Measurements from ENCODE around the gene CELA2B.
"Not testable (repeated sequence)": the region's sequence is repeated elsewhere in the genome, so short reads cannot be mapped to it uniquely, and the experiment has no call there.

CELA2B gene

DNA sequence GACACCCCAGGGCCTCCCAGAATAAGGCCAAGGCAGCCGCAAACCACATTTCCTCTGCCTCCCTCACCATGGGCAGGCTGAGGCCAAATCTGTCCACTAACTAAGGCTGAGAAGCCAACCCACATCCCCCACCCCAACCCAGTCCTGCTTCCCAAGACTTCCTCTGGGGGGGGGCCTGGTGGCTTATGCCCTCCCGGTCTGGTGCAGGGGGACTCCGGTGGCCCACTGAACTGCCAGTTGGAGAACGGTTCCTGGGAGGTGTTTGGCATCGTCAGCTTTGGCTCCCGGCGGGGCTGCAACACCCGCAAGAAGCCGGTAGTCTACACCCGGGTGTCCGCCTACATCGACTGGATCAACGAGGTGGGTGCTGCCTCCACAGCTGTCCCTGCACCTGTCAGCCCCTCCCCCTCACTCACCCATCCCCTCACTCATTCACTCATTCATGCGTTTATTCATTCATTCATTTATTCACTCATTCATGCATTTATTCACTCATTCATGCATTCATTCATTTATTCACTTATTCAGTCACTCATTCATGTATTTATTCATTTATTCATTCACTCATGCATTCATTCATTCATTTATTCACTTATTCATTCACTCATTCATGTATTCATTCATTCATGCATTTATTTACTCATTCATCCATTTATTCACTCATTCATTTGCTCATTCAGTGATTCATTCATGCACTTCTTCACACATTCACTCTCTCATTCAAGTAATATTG, 30.3 kb upstream of the CELA2B start:
- DNase-seq (ENCODE audit: low spot score), result no peak

DNA sequence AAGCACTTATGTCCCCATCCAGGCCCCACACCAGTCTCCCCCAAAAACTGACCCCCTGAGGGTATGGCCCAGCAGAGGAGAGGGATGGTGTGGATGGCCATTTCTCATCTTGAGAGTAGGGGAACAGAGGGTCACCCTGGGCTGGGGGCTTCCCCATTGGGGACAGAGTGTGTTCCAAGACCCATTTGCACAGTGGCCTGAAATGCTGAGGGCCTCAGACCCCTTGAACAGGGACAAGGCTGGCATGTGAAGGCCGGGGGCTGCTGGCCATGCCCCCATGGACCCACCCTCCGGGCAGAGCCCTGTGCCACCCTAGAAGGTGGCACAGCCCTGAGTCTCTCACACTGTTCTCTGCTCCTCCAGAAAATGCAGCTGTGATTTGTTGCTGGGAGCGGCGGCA, 29.7 kb upstream of the CELA2B start:
- no peak for DNase-seq (ENCODE audit: low spot score)

DNA sequence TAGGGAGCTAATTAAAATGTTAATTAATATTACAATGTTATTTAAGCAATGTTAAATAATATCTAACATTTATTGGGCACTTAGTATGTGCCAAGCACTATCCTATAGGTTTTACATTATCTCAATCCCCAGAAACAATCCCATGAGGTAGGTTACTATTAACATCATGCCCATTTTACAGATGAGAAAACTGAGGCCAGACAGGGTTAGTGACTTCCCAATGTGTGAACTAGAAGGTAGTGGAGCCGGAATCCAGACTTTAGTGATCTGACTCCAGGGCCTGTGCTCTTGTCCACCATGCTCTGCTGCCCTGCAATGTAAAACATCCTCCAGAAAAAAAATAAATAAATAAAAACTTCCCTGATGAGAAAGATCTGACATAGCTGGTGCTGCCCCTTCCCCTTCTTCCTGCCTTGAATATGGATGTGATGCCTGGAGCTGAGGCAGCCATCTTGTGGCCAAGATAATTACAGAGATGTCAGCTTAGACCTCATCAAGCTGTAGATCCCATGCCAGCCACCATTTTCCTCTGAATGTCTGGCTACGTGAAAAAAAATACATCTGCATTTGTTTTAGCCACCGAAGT, 26.9 kb upstream of the CELA2B start:
- DNase-seq (ENCODE audit: low spot score), result no peak

DNA sequence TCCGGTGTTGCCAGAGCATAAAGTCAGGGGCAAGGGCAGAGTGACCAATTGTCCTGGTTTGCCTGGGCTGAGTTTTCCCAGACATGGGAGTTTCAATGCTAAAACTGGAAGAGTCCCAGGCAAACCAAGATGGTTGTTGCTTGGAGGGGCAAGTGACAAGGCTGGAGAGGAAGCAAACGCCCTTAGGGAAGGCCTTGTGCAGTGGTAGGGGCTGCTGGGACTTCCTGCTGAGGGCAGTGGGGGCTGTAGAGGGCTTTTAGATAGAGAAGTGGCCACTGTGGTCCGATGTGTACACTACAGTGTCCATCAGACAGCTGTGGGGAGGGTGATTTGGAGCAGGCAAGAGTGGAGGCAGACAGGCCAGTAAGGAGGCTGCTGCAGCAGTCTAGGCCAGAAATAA, 26.3 kb upstream of the CELA2B start:
- DNase-seq (ENCODE audit: low spot score), result no peak

DNA sequence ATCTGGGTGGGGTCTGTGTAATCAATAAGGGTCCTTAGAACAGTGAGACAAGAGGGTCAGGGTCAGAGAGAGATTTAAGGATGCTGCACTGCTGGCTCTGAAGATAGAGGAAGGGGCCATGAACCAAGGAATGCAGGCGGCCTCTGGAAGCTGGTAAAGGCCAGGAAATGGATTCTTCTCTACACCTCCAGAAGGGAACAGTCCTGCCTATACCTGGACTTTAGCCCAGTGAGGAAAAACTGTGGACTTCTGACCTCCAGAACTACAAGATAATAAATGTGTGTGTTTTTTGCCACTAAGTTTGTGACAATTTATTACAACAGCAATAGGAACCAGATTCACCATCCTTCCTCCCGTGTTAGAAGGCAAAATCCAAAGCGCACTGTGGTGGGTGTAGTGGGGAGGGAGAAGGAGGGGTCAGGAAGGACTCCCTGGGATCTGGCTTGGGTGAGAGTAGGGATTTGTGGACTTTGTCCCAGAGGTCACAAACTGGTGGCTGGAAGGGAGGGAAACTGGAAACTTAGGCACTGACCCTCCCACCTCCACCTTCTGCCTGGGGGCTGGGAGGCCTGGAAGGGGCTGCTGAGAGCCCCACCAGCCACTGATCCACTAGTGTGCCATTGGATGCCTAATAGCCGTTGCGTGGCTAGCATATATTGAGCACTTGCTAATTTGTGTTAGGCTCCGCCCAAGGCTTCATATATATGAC, 24.7 kb upstream of the CELA2B start:
- DNase-seq (ENCODE audit: low spot score), result no peak

DNA sequence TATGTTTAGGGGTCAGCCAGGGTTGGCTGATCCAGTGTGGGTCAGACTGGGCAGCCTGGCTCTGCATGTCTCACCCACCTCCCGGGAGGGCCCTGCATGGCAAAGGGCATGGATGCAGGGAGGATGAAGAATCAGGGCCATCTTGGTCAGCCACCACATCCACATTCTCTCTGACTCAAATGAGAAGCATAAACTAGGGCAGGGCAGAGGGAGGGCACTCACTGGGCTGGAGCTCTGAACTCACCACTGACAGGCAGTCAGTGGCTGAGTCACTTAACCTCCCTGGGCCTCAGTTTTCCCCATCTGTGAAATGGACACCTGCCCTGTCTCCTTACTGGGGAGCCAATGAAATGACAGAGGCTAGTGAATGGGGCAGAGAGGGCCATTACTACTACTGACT, 23.7 kb upstream of the CELA2B start:
- DNase-seq (ENCODE audit: low spot score), result no peak

DNA sequence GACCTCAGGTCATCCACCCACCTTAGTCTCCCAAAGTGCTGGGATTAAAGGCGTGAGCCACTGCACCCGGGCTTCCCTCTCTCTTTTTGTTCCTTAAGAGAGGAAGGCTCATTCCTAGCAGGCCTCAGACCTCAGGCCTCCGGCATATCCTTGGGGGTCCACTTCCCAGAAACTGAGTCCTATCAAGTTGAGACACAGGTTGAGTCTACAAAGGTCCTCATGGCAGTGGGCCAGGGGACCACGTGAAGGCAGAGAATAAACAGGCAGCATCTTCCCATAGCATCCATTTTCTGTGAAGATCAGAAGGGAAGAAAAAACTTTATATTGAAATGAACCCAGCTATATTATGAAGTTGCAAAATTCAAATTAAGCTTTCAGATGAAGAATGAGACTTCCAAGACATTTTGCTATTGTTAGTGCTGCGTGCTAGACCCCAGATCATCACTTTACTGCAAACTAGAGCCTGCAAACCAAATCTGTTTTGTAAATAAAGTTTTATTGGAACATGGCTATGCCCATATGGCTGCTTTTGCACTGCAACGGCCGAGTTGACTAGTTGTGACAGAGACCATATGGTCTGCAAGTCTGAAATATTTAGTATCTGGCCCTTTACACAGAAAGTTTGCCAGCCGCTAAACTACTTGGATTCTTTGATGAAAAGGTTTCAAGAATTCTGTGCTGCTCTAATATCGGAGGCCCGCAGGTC, 22.9 kb upstream of the CELA2B start:
- DNase-seq (ENCODE audit: low spot score), result no peak

DNA sequence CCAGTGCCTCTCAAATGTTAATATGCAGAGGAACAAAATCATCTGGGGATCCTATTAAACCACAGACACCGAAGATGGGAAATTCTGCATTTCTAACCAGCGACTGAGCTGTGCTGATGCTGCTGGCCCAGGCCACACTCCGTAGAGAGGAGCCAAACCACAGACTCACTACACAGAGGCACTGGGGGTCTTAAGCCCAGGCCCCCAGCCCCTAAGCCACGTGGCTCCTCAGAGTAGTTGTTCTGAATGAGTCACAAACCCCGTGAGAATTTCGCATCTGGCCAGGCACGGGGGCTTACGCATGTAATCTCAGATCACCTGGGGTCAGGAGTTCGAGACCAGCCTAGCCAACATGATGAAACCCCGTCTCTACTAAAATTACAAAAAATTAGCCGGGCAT, 22.2 kb upstream of the CELA2B start:
- no peak for DNase-seq (ENCODE audit: low spot score)

DNA sequence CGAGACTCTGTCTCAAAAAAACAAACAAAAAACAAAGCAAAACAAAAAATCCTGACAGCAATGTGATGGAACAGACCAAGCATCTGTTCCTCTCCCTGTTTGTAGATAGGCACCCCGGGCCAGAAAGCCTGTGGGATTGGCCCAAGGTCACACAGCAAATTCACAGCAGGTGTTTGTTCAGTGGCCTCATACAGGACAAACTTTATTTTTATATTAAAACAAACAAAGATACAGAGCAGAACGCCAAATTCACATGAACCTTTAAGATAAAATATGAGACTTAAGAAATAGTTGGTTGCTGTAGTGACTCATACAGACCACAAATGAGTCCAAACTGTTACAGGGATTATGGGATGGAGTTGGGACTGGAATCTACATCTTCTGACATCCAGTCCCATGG, 21.6 kb upstream of the CELA2B start:
- no peak for DNase-seq (ENCODE audit: low spot score)

DNA sequence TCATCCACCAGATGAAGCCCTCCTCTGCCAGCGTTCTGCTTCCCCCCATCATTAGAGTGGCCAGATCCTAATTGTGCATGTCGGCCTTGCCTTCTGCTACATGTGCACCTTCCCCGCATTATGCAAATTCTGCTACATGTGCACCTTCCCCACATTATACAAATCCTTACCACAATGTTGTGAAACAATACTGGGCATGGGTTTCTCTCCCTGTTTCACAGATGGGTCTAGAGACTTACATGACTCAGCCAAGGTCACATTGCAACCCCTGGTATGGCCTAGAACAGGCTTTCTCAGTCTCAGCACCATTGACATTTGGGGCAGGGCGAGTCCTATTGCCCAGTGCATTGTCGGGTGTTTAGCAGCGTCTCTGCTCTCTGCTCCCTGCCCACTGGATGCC, 20.4 kb upstream of the CELA2B start:
- DNase-seq (ENCODE audit: low spot score), result no peak

DNA sequence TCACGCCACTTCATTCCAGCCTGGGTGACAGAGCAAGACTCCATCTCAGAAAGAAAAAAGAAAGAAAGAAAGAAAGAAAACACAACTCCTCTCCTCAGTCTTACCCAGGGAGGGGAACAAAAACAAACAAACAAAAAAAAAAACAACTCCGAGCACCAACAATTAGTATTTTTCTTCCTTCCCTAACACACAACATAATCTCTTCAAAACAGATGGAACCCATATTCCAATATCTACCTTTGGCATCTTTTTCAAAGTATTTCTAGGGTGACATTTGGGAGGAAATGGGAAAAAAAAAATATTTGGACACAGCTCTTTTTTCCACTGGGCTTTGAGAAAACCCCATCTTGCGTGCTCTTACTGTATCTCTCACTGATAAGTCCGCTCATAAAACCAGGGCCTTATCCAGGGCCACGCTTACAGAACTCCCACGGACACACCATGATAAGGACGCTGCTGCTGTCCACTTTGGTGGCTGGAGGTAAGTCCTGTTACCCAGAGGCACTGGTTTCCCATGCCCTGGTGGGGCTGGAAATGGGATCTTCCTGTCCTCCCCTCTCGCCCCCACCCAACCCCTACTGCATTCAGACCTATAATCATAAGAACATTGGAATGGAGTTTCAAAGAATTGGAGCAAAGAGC, 19.5 kb upstream of the CELA2B start, which contains the start of gene CELA2A:
Gene CELA2A (plus strand): TSS at position 420 of the 642 bp plus-strand sequence. CDS start 22 bp downstream, at position 442.
- no peak for DNase-seq (ENCODE audit: low spot score)

DNA sequence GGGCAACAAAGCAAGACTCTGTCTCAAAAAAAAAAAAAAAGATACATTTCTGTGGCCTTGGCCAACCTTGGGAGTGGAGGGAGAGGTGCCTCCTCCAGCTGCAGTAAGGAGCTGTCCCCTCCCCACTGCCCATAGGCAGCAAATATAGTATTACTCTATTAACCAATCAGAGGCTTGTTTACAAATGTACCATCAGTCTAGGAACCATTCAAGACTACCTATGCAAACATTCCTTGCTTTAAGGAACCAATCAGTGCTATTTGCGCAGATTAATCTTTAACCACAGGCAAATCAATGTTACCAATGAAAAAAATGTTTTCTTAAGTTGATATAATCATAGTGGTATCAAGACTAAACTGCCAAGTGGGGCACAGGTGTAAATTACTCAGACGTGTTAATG, 18.3 kb upstream of the CELA2B start:
- no peak for DNase-seq (ENCODE audit: low spot score)

DNA sequence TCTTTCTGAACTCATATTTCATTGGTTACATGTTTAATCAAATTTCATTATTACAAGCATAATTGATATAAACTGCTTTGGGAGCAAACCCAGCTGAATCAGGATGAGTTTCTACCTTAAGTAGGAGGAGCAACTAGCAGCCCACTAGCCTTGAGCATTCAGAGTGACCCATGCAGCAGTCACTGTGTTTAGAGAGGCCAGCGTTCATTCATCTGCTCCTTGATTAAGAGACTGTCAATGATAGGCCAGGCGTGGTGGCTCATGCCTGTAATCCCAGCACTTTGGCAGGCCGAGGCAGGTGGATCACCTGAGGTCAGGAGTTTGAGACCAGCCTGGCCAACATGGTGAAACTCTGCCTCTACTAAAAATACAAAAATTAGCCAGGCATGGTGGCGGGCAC, 17.5 kb upstream of the CELA2B start:
- not testable (repeated sequence) for DNase-seq (ENCODE audit: low spot score)

DNA sequence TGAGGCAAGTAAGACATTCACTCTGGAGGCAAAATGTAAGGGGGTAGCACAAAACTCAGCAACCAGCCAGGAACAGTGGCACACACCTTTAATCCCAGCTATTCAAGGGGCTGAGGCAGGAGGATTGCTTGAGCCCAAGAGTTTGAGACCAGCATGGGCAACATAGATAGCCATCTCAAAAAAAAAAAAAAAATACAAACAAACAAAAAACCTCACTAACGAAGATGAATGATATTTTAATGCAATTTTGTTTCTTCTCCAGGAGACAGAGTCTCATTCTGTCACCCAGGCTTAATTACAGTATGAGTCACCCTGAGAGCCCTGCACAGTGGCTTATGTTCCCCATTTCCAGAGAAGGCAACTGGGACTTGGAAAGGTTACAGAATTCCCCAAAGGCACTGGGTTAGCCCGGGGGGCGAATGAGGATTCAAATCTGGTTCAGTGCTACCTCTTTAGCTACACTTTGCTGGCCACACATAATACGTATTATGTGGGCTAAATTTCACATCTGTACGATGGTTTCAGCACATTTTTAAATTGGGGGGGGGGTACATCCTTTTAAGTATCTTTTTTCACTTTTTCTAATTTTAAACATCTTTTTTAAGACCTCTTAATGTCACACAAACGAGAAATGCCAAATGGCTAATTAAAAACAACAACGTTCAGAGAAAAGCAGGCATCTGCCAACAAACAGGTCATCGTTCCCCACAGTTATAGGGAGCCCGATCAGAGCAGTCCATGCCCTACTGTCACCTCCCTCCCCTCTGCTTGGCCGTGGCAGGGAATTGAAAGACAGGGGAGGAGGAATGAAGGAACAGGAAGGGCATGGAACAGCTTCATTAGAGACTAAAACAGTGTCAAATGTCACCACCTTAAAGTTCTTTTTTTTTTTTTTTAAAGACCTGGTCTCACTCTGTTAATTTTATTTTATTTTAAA, 15.9 kb upstream of the CELA2B start:
- no peak for DNase-seq (ENCODE audit: low spot score)

DNA sequence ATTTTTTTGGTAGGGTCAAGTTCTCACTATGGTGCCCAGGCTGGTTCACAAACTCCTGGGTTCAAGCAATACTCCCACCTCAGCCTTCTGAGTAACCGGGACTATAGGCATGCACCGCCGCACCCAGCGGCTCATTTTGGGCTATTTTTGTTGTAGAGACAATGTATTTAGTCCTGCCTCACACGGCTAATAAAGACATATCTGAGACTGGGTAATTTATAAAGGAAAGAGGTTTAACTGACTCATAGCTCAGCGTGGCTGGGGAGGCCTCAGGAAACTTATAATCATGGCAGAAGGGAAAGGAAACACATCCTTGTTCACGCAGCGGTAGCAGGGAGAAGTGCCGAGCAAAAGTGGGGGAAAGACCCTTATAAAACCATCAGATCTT, 15.2 kb upstream of the CELA2B start:
- DNase-seq (ENCODE audit: low spot score), result no peak

DNA sequence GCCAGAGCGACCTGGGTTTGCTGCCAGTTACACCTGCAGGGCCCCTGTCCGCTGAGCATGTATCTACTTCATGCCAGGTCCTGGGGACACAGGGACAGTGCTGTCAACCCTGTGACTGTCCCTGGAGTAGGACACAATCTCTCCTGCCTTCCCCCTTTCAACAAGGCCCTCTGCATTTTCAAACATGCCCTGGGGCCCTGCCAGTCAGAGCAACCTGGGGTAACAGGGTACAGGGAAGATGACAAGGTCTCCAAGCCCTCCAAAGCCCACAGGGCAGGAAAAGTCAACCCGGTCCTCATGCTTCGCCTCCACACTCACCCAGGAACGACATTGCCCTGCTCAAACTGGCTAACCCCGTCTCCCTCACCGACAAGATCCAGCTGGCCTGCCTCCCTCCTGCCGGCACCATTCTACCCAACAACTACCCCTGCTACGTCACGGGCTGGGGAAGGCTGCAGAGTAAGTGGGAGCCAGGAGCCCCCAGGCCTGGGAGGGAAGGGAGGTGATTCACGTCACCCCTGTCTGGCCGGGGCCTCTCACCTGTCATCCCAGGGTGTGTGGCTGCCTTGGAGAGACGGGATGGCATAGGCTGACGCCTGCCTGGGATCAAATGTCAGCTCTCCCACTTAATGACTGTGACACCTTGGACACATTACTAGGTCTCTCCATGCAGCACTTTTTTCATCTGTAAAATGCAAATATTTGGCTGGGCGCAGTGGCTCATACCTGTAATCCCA, 12.7 kb upstream of the CELA2B start:
- DNase-seq (ENCODE audit: low spot score), result not testable (repeated sequence)

DNA sequence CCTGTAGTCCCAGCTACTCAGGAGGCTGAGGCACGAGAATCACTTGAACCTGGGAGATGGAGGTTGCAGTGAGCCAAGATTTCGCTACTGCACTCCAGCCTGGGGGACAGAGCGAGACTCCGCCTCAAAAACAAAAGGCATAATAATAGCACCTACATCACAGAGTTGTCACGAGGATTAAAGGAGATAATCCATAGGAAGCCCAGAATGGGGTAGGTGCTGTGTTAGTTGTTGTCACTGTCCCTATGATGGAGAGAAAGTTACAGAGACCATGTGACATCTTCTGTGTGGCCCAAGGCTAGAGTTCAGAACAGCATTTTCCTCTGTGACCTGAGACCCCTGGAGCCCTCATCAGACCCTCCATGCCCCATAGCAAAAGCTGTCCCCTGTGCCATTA, 12.0 kb upstream of the CELA2B start:
- DNase-seq (ENCODE audit: low spot score), result not testable (repeated sequence)

DNA sequence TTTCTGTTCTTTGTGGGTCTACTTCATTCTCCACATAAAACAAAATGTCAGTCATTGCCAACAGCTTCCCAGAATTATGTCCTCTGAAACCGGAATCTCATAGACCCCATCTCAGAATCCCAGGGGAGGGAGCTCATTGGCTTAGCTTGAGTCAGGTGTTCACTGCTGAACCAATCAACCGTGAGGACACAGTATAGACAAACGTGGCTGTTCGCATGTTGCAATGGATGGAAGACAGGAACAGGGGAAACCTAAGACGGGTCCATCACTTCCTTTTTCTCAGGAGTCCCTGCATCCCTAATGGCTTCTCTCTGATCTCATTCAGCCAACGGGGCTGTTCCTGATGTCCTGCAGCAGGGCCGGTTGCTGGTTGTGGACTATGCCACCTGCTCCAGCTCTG, 10.2 kb upstream of the CELA2B start:
- no peak for DNase-seq (ENCODE audit: low spot score)

DNA sequence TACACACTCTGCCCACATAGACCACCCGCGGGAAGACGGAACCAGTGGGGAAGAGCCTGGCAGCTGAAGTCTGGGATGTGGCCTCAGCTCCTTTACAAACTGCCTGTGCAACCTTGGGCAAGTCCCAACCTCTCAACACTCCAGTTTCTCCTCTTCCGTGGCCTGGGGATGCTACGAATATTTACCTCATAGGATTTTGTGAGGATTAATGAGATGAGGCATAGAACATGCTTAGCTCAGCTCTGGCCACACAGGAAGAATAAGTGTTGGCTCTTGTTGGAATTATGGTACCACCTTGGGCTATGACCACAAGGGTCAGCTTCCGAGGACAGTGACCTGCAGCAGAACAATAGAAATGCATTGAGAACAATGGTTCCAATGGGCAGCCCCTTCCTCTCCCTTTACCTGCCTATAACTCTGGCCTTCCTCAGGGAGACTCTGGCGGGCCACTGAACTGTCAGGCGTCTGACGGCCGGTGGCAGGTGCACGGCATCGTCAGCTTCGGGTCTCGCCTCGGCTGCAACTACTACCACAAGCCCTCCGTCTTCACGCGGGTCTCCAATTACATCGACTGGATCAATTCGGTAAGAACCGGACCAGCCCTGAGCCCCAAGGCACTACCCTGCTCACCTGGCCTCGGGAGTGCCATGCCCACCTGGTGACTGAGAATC, 8.8 kb upstream of the CELA2B start:
- DNase-seq (ENCODE audit: low spot score), result not testable (repeated sequence)

DNA sequence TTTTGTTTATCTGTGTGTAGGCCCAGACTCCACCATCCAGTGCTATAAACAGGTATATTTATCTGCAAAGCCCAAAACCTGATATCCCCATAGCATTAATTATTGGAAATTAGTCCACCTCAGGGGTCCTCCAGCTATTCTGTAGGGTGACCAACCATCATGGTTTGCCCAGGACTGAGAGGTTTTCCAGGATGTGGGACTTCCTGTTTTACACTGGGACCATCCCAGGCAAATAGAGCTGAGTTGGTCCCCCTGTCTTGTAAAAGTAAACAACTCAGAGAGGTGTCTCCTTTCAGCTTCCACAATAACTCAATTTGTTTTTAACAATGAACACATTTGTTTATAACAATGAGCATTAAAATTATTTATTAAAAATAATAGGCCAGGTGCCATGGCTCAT, 7.8 kb upstream of the CELA2B start:
- DNase-seq (ENCODE audit: low spot score), result no peak

Measured in germinal center (tissue), 1 donor.